Measurements from ENCODE around the gene DEFB119.

DNA sequence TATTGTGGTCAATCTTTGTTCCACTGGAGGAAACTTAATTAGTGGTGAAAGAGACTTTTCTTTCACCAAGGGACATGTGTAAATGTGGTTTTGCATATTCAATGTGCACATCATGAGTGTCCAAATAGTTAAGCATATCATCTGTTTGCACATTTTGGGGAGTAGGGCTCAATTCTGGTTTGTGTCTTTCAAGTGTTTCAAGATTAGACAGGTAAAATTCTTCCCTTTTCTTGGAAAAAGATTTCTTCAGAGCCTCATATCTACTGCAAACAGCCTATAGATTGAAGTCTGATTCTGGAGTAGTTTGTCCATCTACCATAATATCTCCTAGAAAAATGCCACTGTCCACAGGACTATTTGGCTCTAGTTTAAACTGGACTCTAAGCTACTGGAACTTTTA is 48.9 kb downstream of the DEFB119 start:
- TF ChIP-seq CTCF (IDR thresholded peaks at IDR 0.05; ENCODE audit: low read depth, low read length) = no peak
- TF ChIP-seq POLR2A (IDR thresholded peaks at IDR 0.05; ENCODE audit: extremely low read depth, insufficient read length) = no peak
- TF ChIP-seq MAX (IDR thresholded peaks at IDR 0.05; ENCODE audit: low read depth, low read length) = no peak
